MM.1S (cell line): Measurements from ENCODE around the gene SCGN.

Experiments used
- EZH2phosphoT487 ChIP-seq: fragments of 300-600 bp; sonication (generic); IDR thresholded peaks from 2 replicates; pipeline ENCODE4 v1.6.1; 2018; ENCODE audit warnings: antibody characterized with exemption, low read length
- TF ChIP-seq, protein P1 (sequence below): fragments of 300-600 bp; sonication (generic); IDR thresholded peaks from 2 replicates; pipeline ENCODE4 v1.5.1; 2016; ENCODE audit warnings: antibody characterized with exemption, low read length, mixed read lengths

DNA sequence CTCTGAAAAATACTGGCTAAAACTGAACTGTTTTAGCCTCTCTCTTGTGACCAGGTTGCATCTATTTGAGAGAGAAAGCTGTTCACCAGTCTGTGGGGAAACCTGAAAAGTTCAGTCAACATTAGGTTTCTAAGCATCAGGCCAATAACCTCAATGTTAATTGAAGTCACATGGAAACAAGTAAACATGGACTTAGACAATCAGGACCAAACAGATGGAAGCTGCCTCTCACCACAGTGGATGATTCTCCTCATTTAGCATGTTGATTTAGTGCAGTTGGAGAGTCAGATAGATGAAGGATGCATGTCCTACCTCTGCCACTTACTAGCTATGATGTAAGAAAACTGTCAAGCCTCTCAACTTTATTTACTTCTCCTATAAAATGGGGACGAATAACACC, 18.2 kb downstream of the SCGN start:
- TF ChIP-seq, protein P1, sequence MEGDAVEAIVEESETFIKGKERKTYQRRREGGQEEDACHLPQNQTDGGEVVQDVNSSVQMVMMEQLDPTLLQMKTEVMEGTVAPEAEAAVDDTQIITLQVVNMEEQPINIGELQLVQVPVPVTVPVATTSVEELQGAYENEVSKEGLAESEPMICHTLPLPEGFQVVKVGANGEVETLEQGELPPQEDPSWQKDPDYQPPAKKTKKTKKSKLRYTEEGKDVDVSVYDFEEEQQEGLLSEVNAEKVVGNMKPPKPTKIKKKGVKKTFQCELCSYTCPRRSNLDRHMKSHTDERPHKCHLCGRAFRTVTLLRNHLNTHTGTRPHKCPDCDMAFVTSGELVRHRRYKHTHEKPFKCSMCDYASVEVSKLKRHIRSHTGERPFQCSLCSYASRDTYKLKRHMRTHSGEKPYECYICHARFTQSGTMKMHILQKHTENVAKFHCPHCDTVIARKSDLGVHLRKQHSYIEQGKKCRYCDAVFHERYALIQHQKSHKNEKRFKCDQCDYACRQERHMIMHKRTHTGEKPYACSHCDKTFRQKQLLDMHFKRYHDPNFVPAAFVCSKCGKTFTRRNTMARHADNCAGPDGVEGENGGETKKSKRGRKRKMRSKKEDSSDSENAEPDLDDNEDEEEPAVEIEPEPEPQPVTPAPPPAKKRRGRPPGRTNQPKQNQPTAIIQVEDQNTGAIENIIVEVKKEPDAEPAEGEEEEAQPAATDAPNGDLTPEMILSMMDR: no peak
- TF ChIP-seq EZH2phosphoT487: no peak
